ENCODE data around the gene SMARCC2.
"Not testable (repeated sequence)": the region's sequence is repeated elsewhere in the genome, so short reads cannot be mapped to it uniquely, and the experiment has no call there.

Gene SMARCC2

GRCh38 chr12:56163533-56164344 is 25.5 kb downstream of the SMARCC2 start:
- DNase-seq (ENCODE audit: low read depth in 2 of 2), result no peak

GRCh38 chr12:56162468-56163290 is 26.6 kb downstream of the SMARCC2 start:
- no peak for DNase-seq (ENCODE audit: low read depth in 2 of 2)

GRCh38 chr12:56161690-56162351 is 27.5 kb downstream of the SMARCC2 start:
- no peak for DNase-seq (ENCODE audit: low read depth in 2 of 2)

- DNase-seq (ENCODE audit: low read depth in 2 of 2), result no peak
Observed at GRCh38 chr12:56160894-56161689, 28.2 kb downstream of the SMARCC2 start.

- DNase-seq (ENCODE audit: low read depth in 2 of 2), result peak; percentile 16 to 24
Observed at GRCh38 chr12:56160193-56160763, 29.0 kb downstream of the SMARCC2 start.

- no peak for DNase-seq (ENCODE audit: low read depth in 2 of 2)
Observed at GRCh38 chr12:56159482-56160192, 29.6 kb downstream of the SMARCC2 start.

GRCh38 chr12:56158926-56159461 is 30.3 kb downstream of the SMARCC2 start:
- no peak for DNase-seq (ENCODE audit: low read depth in 2 of 2)

GRCh38 chr12:56158029-56158925 is 31.0 kb downstream of the SMARCC2 start, which contains the start of gene MYL6:
TSS of gene MYL6 (plus strand) at chr12:56158359. CDS start at chr12:56158402, 43 bp downstream.
- peak; percentile 67 to 87 for DNase-seq (ENCODE audit: low read depth in 2 of 2)

- DNase-seq (ENCODE audit: low read depth in 2 of 2), result peak in 1 of 2 donors; percentile 4
Observed at GRCh38 chr12:56157201-56158028, 31.9 kb downstream of the SMARCC2 start.

GRCh38 chr12:56156464-56157200 is 32.7 kb downstream of the SMARCC2 start:
- DNase-seq (ENCODE audit: low read depth in 2 of 2), result not testable (repeated sequence)

GRCh38 chr12:56155256-56155845 is 33.9 kb downstream of the SMARCC2 start:
- DNase-seq (ENCODE audit: low read depth in 2 of 2), result no peak

- no peak for DNase-seq (ENCODE audit: low read depth in 2 of 2)
Observed at GRCh38 chr12:56154818-56155217, 34.5 kb downstream of the SMARCC2 start.

GRCh38 chr12:56154246-56154771 is 35.0 kb downstream of the SMARCC2 start:
- DNase-seq (ENCODE audit: low read depth in 2 of 2), result no peak

GRCh38 chr12:56153678-56154065 is 35.6 kb downstream of the SMARCC2 start:
- no peak for DNase-seq (ENCODE audit: low read depth in 2 of 2)

- no peak for DNase-seq (ENCODE audit: low read depth in 2 of 2)
Observed at GRCh38 chr12:56152756-56153677, 36.3 kb downstream of the SMARCC2 start.
